Activated CD4-positive, CD25-positive, alpha-beta regulatory T cell treated with anti-CD3 and anti-CD28 coated beads, Interleukin-2, amount 50 U/mL, for 72 hours (primary cell): ENCODE results near the gene MMP25.

ENCODE experiments used
- DNase-seq: peaks from one replicate; pipeline ENCODE4 v3.0.0; 2021

The MMP25 gene

DNA sequence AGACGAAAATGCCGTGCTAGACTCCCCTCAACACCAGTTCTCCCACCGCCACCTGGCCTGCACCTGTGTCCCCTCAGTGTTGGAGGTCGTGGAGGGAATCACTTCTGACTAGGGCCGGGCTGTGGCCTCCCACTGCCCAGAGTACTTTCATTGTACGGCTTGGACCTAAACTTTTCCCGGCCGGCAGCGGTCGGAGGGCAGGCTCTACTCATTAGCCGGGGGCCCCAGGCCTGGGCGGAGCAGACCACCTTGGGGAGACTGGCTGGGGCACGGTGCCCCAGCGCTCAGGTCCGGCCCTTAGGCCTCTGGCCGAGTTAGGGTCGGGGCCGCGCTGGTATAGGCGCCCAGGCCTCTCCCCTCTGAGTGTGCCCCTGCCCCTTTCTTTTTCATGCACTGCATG, 29.0 kb upstream of the MMP25 start:
- DNase-seq = no peak

GRCh38 chr16:3017794-3018506, 28.4 kb upstream of the MMP25 start, which contains the start of gene CLDN6:
Gene CLDN6, minus strand, starts transcription at chr16:3018183. Its CDS starts 2,162 bp downstream, at chr16:3016021.
- DNase-seq = no peak

GRCh38 chr16:3019594-3020246, 26.6 kb upstream of the MMP25 start:
- DNase-seq = no peak

DNA sequence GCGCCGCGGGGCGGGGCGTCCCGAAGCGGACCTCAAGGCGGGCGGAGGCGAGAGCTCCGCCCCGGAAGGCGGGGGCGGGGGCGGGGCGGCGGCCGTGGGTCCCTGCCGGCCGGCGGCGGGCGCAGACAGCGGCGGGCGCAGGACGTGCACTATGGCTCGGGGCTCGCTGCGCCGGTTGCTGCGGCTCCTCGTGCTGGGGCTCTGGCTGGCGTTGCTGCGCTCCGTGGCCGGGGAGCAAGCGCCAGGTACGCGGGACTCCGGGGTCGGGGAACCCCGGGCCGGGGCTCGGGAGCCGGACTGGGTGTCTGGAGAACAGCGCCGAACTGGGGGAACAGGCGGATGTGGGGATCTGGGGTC, 26.1 kb upstream of the MMP25 start, which contains the start of gene TNFRSF12A:
Gene TNFRSF12A (plus strand): TSS at position 122 of the 357 bp plus-strand sequence. CDS start 30 bp downstream, at position 152.
- DNase-seq = peak; percentile 77

GRCh38 chr16:3020604-3021448, 25.5 kb upstream of the MMP25 start:
- DNase-seq = peak; percentile 59

GRCh38 chr16:3021449-3022207, 24.7 kb upstream of the MMP25 start:
- DNase-seq = peak; percentile 76

GRCh38 chr16:3022208-3022683, 24.1 kb upstream of the MMP25 start:
- DNase-seq = peak; percentile 83

GRCh38 chr16:3022684-3023414, 23.5 kb upstream of the MMP25 start:
- no peak for DNase-seq

DNA sequence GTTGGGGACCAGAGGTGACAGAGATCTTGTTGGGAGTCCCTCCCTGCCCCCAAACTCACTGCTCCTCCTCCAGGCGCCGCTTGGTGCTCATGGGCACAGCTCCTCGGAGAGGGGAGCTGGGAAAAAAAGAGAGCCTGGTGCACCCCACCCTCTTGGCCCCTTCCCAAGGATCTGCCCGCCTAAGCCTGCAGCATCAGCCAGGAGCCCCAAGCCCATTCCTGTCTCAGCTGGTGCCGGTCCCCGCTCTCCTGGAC, 23.0 kb upstream of the MMP25 start:
- no peak for DNase-seq

- peak; percentile 92 for DNase-seq
These were observed 22.5 kb upstream of the MMP25 start, which contains the start of the genes HCFC1R1 and THOC6 for GRCh38 chr16:3023669-3024478. Gene HCFC1R1, minus strand, starts transcription at chr16:3023942. Its CDS starts 1 bp downstream, at chr16:3023941. Gene THOC6, plus strand, starts transcription at chr16:3024035. Its CDS starts 292 bp downstream, at chr16:3024327.

- no peak for DNase-seq
These were observed 21.0 kb upstream of the MMP25 start for GRCh38 chr16:3025032-3026002.

DNA sequence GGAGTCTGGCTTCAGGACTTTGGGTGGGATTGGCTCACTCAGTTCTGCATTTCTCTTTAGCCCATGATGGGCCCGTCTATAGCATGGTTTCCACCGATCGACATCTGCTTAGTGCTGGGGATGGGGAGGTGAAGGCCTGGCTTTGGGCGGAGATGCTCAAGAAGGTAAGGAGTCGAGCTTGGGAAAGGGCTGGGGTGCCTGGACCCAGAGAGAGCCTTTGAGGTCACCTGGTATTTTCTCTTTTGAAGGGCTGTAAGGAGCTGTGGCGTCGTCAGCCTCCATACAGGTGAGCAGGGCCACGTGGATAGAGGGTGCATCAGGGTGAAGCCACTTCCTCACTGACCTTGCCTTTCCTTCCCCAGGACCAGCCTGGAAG, 20.4 kb upstream of the MMP25 start:
- no peak for DNase-seq

DNA sequence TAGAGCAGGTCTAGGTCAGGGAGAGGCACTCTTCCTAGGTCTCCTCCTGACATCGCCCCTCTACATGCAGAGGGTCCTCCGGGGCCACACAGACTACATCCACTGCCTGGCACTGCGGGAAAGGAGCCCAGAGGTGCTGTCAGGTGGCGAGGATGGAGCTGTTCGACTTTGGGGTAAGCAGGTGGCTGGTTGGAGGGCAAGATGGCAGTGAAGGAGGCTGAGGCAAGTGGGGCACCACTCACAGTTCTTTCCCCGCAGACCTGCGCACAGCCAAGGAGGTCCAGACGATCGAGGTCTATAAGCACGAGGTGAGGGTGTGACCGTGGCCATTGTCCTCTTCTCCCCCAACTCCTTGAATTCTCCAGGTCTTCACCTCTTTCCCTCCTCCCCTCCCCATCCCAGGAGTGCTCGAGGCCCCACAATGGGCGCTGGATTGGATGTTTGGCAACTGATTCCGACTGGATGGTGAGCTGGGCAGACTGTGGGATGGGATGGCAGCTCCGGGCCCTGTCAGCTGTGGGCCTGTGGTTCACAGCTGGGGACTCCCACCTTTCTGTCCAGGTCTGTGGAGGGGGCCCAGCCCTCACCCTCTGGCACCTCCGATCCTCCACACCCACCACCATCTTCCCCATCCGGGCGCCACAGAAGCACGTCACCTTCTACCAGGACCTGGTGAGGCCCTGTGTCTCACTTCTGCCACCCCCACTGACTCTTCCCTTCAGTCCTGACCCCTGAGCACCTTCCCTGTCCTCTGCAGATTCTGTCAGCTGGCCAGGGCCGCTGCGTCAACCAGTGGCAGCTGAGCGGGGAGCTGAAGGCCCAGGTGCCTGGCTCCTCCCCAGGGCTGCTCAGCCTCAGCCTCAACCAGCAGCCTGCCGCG, 19.5 kb upstream of the MMP25 start:
- DNase-seq = no peak

GRCh38 chr16:3027489-3027795, 18.9 kb upstream of the MMP25 start:
- no peak for DNase-seq

DNA sequence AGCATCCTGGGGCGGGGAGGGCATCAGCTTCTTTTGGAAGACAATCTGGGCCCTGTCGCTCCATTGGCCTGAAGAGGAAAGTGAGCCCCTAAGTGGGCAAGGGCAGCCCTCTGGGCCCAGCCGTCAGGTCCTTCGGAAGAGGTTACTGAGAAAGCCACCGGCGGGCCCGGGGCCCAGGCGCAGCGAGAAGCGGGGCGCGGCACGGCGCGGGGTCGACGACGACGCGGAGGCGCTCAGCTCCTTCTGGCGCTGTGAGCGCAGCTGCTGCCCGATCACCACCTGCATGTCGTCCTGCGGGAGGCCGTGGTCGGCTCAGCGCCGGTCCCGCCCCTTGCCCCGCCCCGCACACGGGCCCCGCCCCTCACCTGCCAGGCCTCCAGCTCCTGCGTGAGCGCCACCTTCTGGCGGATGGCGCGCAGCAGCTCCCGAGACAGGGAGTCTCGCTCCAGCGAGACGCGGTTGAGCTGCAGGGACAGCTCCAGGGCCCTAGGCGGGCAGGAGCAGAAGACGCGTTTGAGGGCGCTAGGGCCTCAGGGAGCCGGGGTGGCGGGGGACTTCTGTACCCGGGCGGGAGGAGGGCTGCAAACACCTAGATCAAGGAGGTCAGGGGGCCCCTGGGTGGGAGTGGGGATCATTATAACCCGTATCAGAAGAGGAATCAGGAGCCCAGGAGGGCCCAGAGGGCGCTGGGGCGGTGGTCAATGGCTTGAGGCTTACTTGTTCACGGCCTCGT, 18.2 kb upstream of the MMP25 start:
- DNase-seq = peak; percentile 88

DNA sequence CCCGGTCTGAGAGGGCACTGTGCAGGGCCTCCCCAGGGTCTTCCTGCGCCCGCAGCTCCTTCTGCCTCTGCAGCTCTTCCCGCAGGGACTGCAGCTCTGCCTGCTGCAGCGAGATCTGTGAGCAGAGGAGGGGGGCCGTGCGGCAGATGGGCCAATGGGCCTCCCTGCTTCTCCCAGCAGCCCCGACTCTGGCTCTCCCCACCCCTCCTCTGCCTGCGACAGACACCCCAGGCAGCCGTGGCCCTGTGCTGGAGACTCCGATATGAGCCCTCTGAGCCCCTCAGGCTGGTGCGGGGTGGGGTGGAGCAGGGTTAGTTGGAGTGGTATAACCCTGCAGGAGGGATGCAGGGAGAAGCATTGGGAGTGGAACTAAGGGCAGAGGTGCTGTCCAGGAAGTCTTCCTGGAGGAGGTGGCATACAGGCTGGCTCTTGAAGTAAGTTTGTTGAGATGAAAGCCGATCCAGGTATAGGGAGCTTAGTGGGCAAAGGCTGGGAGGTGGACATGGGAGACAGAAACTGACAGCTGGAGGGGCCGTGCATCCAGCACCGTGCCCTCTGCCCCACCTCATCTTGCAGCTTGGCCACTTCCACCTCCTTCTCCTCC, 17.5 kb upstream of the MMP25 start:
- DNase-seq = no peak

GRCh38 chr16:3029491-3030221, 16.7 kb upstream of the MMP25 start:
- DNase-seq = peak; percentile 58
